HEK293 (cell line): ENCODE measurements around the gene GAS7.

Source experiments
- CTCF ChIA-PET: fragments of 350-600 bp; formaldehyde crosslinking; extraction: SDS; loops from one replicate; lab custom pipeline; 2021; ENCODE audit warnings: antibody characterized with exemption; lab: Yijun Ruan, JAX
- POLR2A ChIA-PET: fragments of 300-600 bp; formaldehyde crosslinking; extraction: SDS; loops from one replicate; lab custom pipeline; 2020; ENCODE audit warnings: antibody characterized with exemption, inconsistent platforms; lab: Yijun Ruan, JAX
- H3K27ac ChIP-seq: fragments of 200-500 bp; sonication (Bioruptor generic); 2 replicates; pipeline ENCODE4 v1.5.1; 2014; ENCODE audit warnings: low read depth, low read length, control low read depth, inconsistent platforms; ENCODE audit errors: extremely low read depth
- H3K36me3 ChIP-seq, 2 experiments: fragments of 200-500 bp in 1 of 2; sonication (Bioruptor generic) in 1 of 2; 1 replicate in 1 of 2; 2 replicates in 1 of 2; pipeline ENCODE4 v1.5.1; 2014 to 2017; ENCODE audit warnings: inconsistent platforms in 2 of 2, low read length in 2 of 2; ENCODE audit not compliant: control insufficient read depth in 2 of 2, insufficient read depth in 1 of 2
- H3K4me1 ChIP-seq: fragments of 200-500 bp; sonication (Bioruptor generic); 2 replicates; pipeline ENCODE4 v1.5.1; 2014; ENCODE audit warnings: mild to moderate bottlenecking, low read length, inconsistent platforms; ENCODE audit not compliant: control insufficient read depth, insufficient read depth
- H3K4me3 ChIP-seq: 2 replicates; pipeline ENCODE4 v1.5.1; 2011; ENCODE audit warnings: low read depth, mild to moderate bottlenecking, control low read depth, low read length, moderate library complexity
- H3K9me3 ChIP-seq: fragments of 200-500 bp; sonication (Bioruptor generic); 2 replicates; pipeline ENCODE4 v1.5.1; 2014; ENCODE audit warnings: low read depth, low read length, inconsistent platforms; ENCODE audit not compliant: control insufficient read depth, insufficient read depth
- BCL11A ChIP-seq: fragments of 450-650 bp; formaldehyde crosslinking; IDR thresholded peaks from 2 replicates; pipeline ENCODE4 v1.5.1; 2016; ENCODE audit warnings: low read depth, missing biosample characterization, missing genetic modification characterization
- GLIS1 ChIP-seq: fragments of 450-650 bp; formaldehyde crosslinking; IDR thresholded peaks from 2 replicates; pipeline ENCODE4 v1.5.1; 2016; ENCODE audit warnings: missing biosample characterization, missing genetic modification characterization
- KLF9 ChIP-seq: fragments of 450-650 bp; formaldehyde crosslinking; IDR thresholded peaks from 2 replicates; pipeline ENCODE4 v1.5.1; 2016; ENCODE audit warnings: missing biosample characterization, missing genetic modification characterization, low read depth
- SETDB1 ChIP-seq: IDR thresholded peaks from one replicate; pipeline ENCODE4 v1.6.1; 2017; ENCODE audit warnings: mild to moderate bottlenecking, low read length, moderate library complexity, mixed read lengths; ENCODE audit not compliant: insufficient read length
- ZNF157 ChIP-seq: fragments of 450-650 bp; formaldehyde crosslinking; IDR thresholded peaks from 2 replicates; pipeline ENCODE4 v1.5.1; 2016; ENCODE audit warnings: missing biosample characterization, missing genetic modification characterization
- ZNF184 ChIP-seq: fragments of 450-650 bp; IDR thresholded peaks from 2 replicates; pipeline ENCODE4 v1.5.1; 2018; ENCODE audit warnings: missing biosample characterization, mild to moderate bottlenecking, missing genetic modification characterization
- ZNF223 ChIP-seq: fragments of 450-650 bp; formaldehyde crosslinking; IDR thresholded peaks from 2 replicates; pipeline ENCODE4 v1.5.1; 2016; ENCODE audit warnings: missing biosample characterization, missing genetic modification characterization
- ZNF23 ChIP-seq: fragments of 450-650 bp; formaldehyde crosslinking; IDR thresholded peaks from 2 replicates; pipeline ENCODE4 v1.5.1; 2016; ENCODE audit warnings: missing biosample characterization, missing genetic modification characterization, borderline replicate concordance
- ZNF239 ChIP-seq: fragments of 450-650 bp; formaldehyde crosslinking; IDR thresholded peaks from 2 replicates; pipeline ENCODE4 v1.5.1; 2016; ENCODE audit warnings: missing biosample characterization, missing genetic modification characterization
- ZNF302 ChIP-seq: fragments of 450-650 bp; formaldehyde crosslinking; IDR thresholded peaks from 2 replicates; pipeline ENCODE4 v1.5.1; 2016; ENCODE audit warnings: missing biosample characterization, missing genetic modification characterization, low read depth
- ZNF366 ChIP-seq: fragments of 450-650 bp; formaldehyde crosslinking; conservative IDR thresholded peaks from 2 replicates; pipeline ENCODE4 v1.5.1; 2016; ENCODE audit warnings: missing biosample characterization, missing genetic modification characterization
- ZNF394 ChIP-seq: fragments of 450-650 bp; formaldehyde crosslinking; IDR thresholded peaks from 2 replicates; pipeline ENCODE4 v1.5.1; 2016; ENCODE audit warnings: missing biosample characterization, missing genetic modification characterization, mild to moderate bottlenecking, moderate library complexity, borderline replicate concordance
- ZNF529 ChIP-seq: fragments of 450-650 bp; formaldehyde crosslinking; IDR thresholded peaks from 2 replicates; pipeline ENCODE4 v1.5.1; 2017; ENCODE audit warnings: missing genetic modification characterization, missing biosample characterization; ENCODE audit not compliant: insufficient replicate concordance
- ZNF596 ChIP-seq: fragments of 450-650 bp; IDR thresholded peaks from 2 replicates; pipeline ENCODE4 v1.5.0; 2018; ENCODE audit warnings: missing biosample characterization, mild to moderate bottlenecking, missing genetic modification characterization, moderate library complexity
- ZNF624 ChIP-seq: fragments of 450-650 bp; formaldehyde crosslinking; IDR thresholded peaks from 2 replicates; pipeline ENCODE4 v1.5.1; 2017; ENCODE audit warnings: missing biosample characterization, missing genetic modification characterization
- ZNF707 ChIP-seq: fragments of 450-650 bp; formaldehyde crosslinking; IDR thresholded peaks from 2 replicates; pipeline ENCODE4 v1.5.1; 2016; ENCODE audit warnings: missing biosample characterization, missing genetic modification characterization
- ZNF837 ChIP-seq: fragments of 450-650 bp; formaldehyde crosslinking; IDR thresholded peaks from 2 replicates; pipeline ENCODE4 v1.5.1; 2016; ENCODE audit warnings: missing biosample characterization, missing genetic modification characterization
- TF ChIP-seq, protein P1 (sequence below): fragments of 450-650 bp; formaldehyde crosslinking; IDR thresholded peaks from 2 replicates; pipeline ENCODE4 v1.5.1; 2016; ENCODE audit warnings: missing biosample characterization, missing genetic modification characterization
- TF ChIP-seq, protein P2 (sequence below): fragments of 450-650 bp; formaldehyde crosslinking; IDR thresholded peaks from 2 replicates; pipeline ENCODE4 v1.5.1; 2016; ENCODE audit warnings: missing biosample characterization, missing genetic modification characterization
- TF ChIP-seq, protein P3 (sequence below): fragments of 450-650 bp; formaldehyde crosslinking; IDR thresholded peaks from 2 replicates; pipeline ENCODE4 v1.5.1; 2017; ENCODE audit warnings: missing biosample characterization, missing genetic modification characterization
- TF ChIP-seq, protein P4 (sequence below): fragments of 450-650 bp; formaldehyde crosslinking; IDR thresholded peaks from 2 replicates; pipeline ENCODE4 v1.5.1; 2016; ENCODE audit warnings: missing biosample characterization, missing genetic modification characterization
- TF ChIP-seq, protein P5 (sequence below): fragments of 450-650 bp; formaldehyde crosslinking; IDR thresholded peaks from 2 replicates; pipeline ENCODE4 v1.5.1; 2016; ENCODE audit warnings: missing biosample characterization, missing genetic modification characterization
- TF ChIP-seq, protein P6 (sequence below): fragments of 450-650 bp; formaldehyde crosslinking; IDR thresholded peaks from 2 replicates; pipeline ENCODE4 v1.5.1; 2016; ENCODE audit warnings: missing biosample characterization, missing genetic modification characterization
- TF ChIP-seq, protein P7 (sequence below): fragments of 450-650 bp; formaldehyde crosslinking; IDR thresholded peaks from 2 replicates; pipeline ENCODE4 v1.5.1; 2016; ENCODE audit warnings: missing biosample characterization, missing genetic modification characterization, borderline replicate concordance

GAS7 gene

DNA sequence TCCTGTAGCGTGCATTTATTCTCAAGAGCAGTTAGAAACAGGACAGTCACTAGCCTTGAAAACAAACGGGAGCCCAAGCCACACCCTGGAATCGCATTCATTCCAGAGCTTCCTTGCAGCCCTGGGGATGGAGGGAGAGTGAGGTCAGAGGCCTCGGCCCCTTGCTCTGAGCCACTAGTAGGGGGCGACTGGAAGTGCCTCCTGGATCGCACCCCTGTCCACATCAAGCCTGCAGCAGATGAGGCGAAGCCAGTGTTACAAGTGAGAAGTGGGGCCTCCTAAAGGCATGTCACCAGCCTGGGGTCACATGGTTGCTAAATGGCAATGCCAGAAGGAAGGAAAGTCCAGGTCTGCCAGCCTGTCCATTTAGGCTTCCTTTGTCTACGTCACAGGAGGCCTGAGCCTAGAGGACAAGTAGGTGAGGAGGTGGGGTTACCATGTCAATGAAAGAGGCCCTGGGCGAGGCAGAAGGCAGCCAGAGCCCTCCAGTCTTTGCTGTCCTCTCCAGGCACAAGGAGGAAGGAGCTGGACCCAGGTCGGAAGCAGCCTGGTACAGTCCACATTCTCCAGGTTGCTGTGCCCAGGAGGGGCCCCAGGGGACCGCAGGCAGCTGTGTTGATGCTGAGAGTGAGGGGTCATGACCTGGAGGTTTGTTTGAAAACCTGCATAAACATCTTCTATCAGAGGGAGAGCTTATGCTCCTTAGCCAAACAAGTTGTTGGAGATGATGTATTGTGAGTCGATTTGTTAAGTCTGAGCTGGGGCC lies 290.3 kb downstream of the GAS7 start (continued):
- TF ChIP-seq, protein P1, sequence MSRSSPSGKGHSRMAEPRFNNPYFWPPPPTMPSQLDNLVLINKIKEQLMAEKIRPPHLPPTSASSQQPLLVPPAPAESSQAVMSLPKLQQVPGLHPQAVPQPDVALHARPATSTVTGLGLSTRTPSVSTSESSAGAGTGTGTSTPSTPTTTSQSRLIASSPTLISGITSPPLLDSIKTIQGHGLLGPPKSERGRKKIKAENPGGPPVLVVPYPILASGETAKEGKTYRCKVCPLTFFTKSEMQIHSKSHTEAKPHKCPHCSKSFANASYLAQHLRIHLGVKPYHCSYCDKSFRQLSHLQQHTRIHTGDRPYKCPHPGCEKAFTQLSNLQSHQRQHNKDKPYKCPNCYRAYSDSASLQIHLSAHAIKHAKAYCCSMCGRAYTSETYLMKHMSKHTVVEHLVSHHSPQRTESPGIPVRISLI (tag by site-specific recombination): no peak
- no peak for TF ChIP-seq ZNF596
- TF ChIP-seq, protein P2, sequence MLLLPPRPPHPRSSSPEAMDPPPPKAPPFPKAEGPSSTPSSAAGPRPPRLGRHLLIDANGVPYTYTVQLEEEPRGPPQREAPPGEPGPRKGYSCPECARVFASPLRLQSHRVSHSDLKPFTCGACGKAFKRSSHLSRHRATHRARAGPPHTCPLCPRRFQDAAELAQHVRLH: no peak
- no peak for TF ChIP-seq ZNF223 (tag by site-specific recombination)
- TF ChIP-seq BCL11A (tag by site-specific recombination): no peak
- no peak for TF ChIP-seq KLF9
- TF ChIP-seq, protein P3, sequence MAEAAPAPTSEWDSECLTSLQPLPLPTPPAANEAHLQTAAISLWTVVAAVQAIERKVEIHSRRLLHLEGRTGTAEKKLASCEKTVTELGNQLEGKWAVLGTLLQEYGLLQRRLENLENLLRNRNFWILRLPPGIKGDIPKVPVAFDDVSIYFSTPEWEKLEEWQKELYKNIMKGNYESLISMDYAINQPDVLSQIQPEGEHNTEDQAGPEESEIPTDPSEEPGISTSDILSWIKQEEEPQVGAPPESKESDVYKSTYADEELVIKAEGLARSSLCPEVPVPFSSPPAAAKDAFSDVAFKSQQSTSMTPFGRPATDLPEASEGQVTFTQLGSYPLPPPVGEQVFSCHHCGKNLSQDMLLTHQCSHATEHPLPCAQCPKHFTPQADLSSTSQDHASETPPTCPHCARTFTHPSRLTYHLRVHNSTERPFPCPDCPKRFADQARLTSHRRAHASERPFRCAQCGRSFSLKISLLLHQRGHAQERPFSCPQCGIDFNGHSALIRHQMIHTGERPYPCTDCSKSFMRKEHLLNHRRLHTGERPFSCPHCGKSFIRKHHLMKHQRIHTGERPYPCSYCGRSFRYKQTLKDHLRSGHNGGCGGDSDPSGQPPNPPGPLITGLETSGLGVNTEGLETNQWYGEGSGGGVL (tag by site-specific recombination): no peak
- TF ChIP-seq ZNF394: no peak
- no peak for TF ChIP-seq ZNF184
- TF ChIP-seq ZNF239: no peak
- TF ChIP-seq ZNF624 (tag by site-specific recombination): no peak
- TF ChIP-seq, protein P4, sequence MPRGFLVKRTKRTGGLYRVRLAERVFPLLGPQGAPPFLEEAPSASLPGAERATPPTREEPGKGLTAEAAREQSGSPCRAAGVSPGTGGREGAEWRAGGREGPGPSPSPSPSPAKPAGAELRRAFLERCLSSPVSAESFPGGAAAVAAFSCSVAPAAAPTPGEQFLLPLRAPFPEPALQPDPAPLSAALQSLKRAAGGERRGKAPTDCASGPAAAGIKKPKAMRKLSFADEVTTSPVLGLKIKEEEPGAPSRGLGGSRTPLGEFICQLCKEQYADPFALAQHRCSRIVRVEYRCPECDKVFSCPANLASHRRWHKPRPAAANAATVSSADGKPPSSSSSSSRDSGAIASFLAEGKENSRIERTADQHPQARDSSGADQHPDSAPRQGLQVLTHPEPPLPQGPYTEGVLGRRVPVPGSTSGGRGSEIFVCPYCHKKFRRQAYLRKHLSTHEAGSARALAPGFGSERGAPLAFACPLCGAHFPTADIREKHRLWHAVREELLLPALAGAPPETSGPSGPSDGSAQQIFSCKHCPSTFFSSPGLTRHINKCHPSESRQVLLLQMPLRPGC: no peak
- TF ChIP-seq ZNF366 (tag by site-specific recombination): no peak
- no peak for TF ChIP-seq SETDB1
- TF ChIP-seq, all 188 proteins: peak for 0

DNA sequence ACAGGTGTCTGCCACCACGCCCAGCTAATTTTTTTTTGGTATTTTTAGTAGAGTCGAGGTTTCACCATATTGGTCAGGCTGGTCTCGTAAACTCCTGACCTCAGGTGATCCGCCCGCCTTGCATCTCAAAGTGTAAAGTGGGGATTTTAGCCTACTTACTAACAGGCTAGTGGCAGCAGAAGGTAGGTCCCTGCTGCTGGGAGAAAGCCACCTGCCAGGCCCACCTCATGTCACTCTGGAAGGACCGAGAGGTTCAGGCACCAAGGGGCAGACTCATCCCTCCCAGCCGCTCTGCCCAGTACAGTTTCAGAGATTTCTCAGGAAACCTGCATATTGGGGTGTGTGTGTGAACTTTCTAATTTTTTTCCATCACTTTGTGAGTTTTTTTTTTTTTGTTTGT lies 291.3 kb downstream of the GAS7 start:
- POLR2A ChIA-PET: no interaction called here

More for the DNA sequence above, 291.3 kb downstream of the GAS7 start:
- TF ChIP-seq ZNF157 (tag by site-specific recombination) (no peak), ZNF707 (tag by site-specific recombination) (no peak), GLIS1 (no peak), ZNF529 (tag by site-specific recombination) (no peak), ZNF302 (tag by site-specific recombination) (no peak), ZNF837 (no peak), ZNF23 (no peak)
- TF ChIP-seq, protein P5, sequence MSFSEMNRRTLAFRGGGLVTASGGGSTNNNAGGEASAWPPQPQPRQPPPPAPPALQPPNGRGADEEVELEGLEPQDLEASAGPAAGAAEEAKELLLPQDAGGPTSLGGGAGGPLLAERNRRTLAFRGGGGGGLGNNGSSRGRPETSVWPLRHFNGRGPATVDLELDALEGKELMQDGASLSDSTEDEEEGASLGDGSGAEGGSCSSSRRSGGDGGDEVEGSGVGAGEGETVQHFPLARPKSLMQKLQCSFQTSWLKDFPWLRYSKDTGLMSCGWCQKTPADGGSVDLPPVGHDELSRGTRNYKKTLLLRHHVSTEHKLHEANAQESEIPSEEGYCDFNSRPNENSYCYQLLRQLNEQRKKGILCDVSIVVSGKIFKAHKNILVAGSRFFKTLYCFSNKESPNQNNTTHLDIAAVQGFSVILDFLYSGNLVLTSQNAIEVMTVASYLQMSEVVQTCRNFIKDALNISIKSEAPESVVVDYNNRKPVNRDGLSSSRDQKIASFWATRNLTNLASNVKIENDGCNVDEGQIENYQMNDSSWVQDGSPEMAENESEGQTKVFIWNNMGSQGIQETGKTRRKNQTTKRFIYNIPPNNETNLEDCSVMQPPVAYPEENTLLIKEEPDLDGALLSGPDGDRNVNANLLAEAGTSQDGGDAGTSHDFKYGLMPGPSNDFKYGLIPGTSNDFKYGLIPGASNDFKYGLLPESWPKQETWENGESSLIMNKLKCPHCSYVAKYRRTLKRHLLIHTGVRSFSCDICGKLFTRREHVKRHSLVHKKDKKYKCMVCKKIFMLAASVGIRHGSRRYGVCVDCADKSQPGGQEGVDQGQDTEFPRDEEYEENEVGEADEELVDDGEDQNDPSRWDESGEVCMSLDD (tag by site-specific recombination): no peak
- TF ChIP-seq, protein P6, sequence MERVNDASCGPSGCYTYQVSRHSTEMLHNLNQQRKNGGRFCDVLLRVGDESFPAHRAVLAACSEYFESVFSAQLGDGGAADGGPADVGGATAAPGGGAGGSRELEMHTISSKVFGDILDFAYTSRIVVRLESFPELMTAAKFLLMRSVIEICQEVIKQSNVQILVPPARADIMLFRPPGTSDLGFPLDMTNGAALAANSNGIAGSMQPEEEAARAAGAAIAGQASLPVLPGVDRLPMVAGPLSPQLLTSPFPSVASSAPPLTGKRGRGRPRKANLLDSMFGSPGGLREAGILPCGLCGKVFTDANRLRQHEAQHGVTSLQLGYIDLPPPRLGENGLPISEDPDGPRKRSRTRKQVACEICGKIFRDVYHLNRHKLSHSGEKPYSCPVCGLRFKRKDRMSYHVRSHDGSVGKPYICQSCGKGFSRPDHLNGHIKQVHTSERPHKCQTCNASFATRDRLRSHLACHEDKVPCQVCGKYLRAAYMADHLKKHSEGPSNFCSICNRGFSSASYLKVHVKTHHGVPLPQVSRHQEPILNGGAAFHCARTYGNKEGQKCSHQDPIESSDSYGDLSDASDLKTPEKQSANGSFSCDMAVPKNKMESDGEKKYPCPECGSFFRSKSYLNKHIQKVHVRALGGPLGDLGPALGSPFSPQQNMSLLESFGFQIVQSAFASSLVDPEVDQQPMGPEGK (tag by site-specific recombination): no peak
- TF ChIP-seq, protein P7, sequence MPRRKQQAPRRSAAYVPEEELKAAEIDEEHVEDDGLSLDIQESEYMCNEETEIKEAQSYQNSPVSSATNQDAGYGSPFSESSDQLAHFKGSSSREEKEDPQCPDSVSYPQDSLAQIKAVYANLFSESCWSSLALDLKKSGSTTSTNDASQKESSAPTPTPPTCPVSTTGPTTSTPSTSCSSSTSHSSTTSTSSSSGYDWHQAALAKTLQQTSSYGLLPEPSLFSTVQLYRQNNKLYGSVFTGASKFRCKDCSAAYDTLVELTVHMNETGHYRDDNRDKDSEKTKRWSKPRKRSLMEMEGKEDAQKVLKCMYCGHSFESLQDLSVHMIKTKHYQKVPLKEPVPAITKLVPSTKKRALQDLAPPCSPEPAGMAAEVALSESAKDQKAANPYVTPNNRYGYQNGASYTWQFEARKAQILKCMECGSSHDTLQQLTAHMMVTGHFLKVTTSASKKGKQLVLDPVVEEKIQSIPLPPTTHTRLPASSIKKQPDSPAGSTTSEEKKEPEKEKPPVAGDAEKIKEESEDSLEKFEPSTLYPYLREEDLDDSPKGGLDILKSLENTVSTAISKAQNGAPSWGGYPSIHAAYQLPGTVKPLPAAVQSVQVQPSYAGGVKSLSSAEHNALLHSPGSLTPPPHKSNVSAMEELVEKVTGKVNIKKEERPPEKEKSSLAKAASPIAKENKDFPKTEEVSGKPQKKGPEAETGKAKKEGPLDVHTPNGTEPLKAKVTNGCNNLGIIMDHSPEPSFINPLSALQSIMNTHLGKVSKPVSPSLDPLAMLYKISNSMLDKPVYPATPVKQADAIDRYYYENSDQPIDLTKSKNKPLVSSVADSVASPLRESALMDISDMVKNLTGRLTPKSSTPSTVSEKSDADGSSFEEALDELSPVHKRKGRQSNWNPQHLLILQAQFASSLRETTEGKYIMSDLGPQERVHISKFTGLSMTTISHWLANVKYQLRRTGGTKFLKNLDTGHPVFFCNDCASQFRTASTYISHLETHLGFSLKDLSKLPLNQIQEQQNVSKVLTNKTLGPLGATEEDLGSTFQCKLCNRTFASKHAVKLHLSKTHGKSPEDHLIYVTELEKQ (tag by site-specific recombination): no peak
- H3K36me3 ChIP-seq: no peaks in the 10 kb centered on the region
- no peak overlapping the region for H3K27ac ChIP-seq
- CTCF ChIA-PET: interaction anchor here (0.6 to 1.4 kb wide), 8 partner anchors 14 to 711 kb away, joined by 3 to 7 read pairs (median 3); no protein-coding TSS in a partner anchor
- H3K9me3 ChIP-seq: no peaks in the 10 kb centered on the region
- no peaks in the 10 kb centered on the region for H3K4me1 ChIP-seq
- H3K4me3 ChIP-seq: no peak overlapping the region
